Posterior cingulate gyrus (tissue), 11 donors: ENCODE measurements around the gene FUBP3.

Experiments
- DNase-seq, 10 donors: peaks; one replicate each; pipeline versions ENCODE4 v3.0.0 to v3.0.0-alpha.2; 2020 to 2021; ENCODE audit warnings: mixed read lengths in 3 of 10
- intact Hi-C: fragments of 100-400 bp; cut with DNase I; formaldehyde crosslinking; loops from one replicate; pipeline ENCODE4 v1.15.1; 2023

FUBP3 gene

GRCh38 chr9:130599625-130600024 lies 20.2 kb downstream of the FUBP3 start:
- intact Hi-C loops = no loop called here
- no peak for DNase-seq

DNA sequence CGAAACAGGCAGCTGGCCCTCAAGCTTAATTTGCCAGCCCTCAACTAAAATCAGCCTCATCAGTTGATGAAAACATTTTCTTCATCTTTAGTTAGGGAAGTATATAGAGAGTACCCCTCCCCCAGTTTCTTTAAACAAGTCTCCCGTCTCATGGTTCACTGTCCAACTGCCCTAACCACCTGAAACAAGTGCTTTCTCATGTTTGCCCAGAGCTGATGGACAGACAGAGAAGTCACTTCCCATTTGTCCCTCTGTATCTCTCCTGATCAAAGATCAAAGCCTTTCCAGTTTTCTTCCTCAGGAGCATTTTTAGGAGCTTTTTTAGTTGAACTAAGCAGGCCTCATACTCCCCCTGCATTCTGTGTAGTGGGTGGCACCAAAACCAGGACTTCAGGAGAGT lies 21.7 kb downstream of the FUBP3 start:
- no peak for DNase-seq
- intact Hi-C loops = no loop called here

- intact Hi-C loops = no loop called here
These were observed 24.9 kb downstream of the FUBP3 start for GRCh38 chr9:130604295-130604694.

GRCh38 chr9:130606887-130607600 lies 27.7 kb downstream of the FUBP3 start:
- intact Hi-C loops = no loop called here
- DNase-seq = no peak

More at GRCh38 chr9:130604295-130604694, 24.9 kb downstream of the FUBP3 start:
- DNase-seq = no peak

GRCh38 chr9:130607640-130608420 lies 28.5 kb downstream of the FUBP3 start:
- DNase-seq = peak in 4 of 10 donors; percentile 21 to 61 (median 32)
- intact Hi-C loops = no loop called here

GRCh38 chr9:130608554-130609134 lies 29.3 kb downstream of the FUBP3 start:
- no peak for DNase-seq
- intact Hi-C loops = no loop called here

GRCh38 chr9:130609163-130609562 lies 29.8 kb downstream of the FUBP3 start:
- DNase-seq = no peak
- intact Hi-C loops = no loop called here

- intact Hi-C loops = no loop called here
- DNase-seq = peak in 1 of 10 donors; percentile 75
These were observed 31.7 kb downstream of the FUBP3 start for GRCh38 chr9:130610862-130611707.

GRCh38 chr9:130616451-130616850 lies 37.1 kb downstream of the FUBP3 start:
- no peak for DNase-seq

DNA sequence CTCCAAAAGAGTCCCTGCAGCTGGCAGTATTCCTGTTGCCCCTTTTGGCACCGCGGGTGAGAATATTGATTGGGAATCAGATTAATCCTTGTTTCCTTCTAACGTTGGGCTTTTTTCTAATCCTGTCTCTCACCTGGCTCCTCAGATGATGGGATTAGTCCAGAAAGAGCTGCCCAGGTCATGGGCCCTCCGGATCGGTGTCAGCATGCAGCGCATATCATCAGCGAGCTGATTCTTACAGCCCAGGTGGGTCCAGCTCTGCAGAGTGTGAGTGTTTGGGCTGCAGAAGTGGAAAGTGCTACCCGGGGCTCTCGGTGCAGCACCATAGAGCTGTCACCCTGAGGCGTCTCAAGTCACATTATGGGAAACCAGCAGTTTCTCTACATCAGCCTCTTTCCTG lies 44.1 kb downstream of the FUBP3 start:
- intact Hi-C loops = no loop called here
- no peak for DNase-seq

More at GRCh38 chr9:130616451-130616850, 37.1 kb downstream of the FUBP3 start:
- intact Hi-C loops = no loop called here

GRCh38 chr9:130624154-130624553 lies 44.8 kb downstream of the FUBP3 start:
- DNase-seq = no peak
- intact Hi-C loops = no loop called here

- intact Hi-C loops = no loop called here
- peak in 2 of 10 donors; percentile 39 to 70 for DNase-seq
These were observed 47.0 kb downstream of the FUBP3 start for GRCh38 chr9:130626249-130626996.

- intact Hi-C loops = no loop called here
- DNase-seq = peak in 4 of 10 donors; percentile 29 to 83 (median 56)
These were observed 47.7 kb downstream of the FUBP3 start for GRCh38 chr9:130627051-130627450.

GRCh38 chr9:130627896-130628792 lies 48.8 kb downstream of the FUBP3 start:
- DNase-seq = peak in 2 of 10 donors; percentile 41 to 62
- intact Hi-C loops = no loop called here

GRCh38 chr9:130629443-130630070 lies 50.2 kb downstream of the FUBP3 start:
- intact Hi-C loops = no loop called here
- DNase-seq = peak in 2 of 10 donors; percentile 38 to 52

DNA sequence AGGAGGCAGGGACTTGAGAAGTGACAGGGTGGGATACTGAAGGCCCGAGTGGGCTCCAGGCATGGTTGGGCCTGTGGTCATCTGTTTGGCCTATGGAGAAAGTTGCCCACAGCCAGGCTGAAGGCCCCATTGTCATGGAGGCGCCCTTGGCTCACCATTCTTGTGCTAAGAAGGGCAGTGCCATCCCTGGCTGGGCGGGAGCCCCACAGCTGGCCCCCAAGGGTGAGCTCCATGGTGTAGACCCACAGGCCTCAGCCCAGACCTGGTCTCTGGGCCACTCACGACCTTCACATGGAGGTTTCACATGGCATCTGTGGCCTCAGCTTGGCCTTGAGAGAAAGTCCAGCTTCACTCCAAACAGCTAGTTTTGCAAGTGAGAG lies 50.7 kb downstream of the FUBP3 start:
- DNase-seq = peak in 2 of 10 donors; percentile 57 to 62
- intact Hi-C loops = no loop called here

- DNase-seq = peak in 4 of 10 donors; percentile 19 to 70 (median 48)
- intact Hi-C loops = no loop called here
These were observed 51.3 kb downstream of the FUBP3 start for GRCh38 chr9:130630506-130631330.
